Raji (cell line): ENCODE results near the gene MACROD2.

Source experiments
- POLR2A ChIP-seq: IDR thresholded peaks from 2 replicates; pipeline ENCODE4 v1.6.1; 2011; ENCODE audit warnings: low read depth, low read length, control low read depth; ENCODE audit not compliant: insufficient read depth

The MACROD2 gene

GRCh38 chr20:16040742-16041141 is 2045.4 kb downstream of the MACROD2 start:
- no peak for TF ChIP-seq POLR2A

GRCh38 chr20:16042731-16043130 is 2047.4 kb downstream of the MACROD2 start:
- TF ChIP-seq POLR2A = no peak

- no peak for TF ChIP-seq POLR2A
These were observed 2048.6 kb downstream of the MACROD2 start for GRCh38 chr20:16043931-16044330.

- TF ChIP-seq POLR2A = no peak
These were observed 2053.6 kb downstream of the MACROD2 start for GRCh38 chr20:16048876-16049275.

- TF ChIP-seq POLR2A = no peak
These were observed 2054.3 kb downstream of the MACROD2 start for GRCh38 chr20:16049529-16050093.

- TF ChIP-seq POLR2A = no peak
These were observed 2055.1 kb downstream of the MACROD2 start for GRCh38 chr20:16050366-16050765.

GRCh38 chr20:16051968-16052367 is 2056.7 kb downstream of the MACROD2 start:
- TF ChIP-seq POLR2A = no peak

- no peak for TF ChIP-seq POLR2A
These were observed 2057.1 kb downstream of the MACROD2 start for GRCh38 chr20:16052456-16052855.

- no peak for TF ChIP-seq POLR2A
These were observed 2059.7 kb downstream of the MACROD2 start for GRCh38 chr20:16054985-16055384.

GRCh38 chr20:16057651-16058050 is 2062.3 kb downstream of the MACROD2 start:
- no peak for TF ChIP-seq POLR2A

- no peak for TF ChIP-seq POLR2A
These were observed 2063.0 kb downstream of the MACROD2 start for GRCh38 chr20:16058268-16058667.

GRCh38 chr20:16059841-16060240 is 2064.5 kb downstream of the MACROD2 start:
- TF ChIP-seq POLR2A = no peak

GRCh38 chr20:16061351-16061750 is 2066.0 kb downstream of the MACROD2 start:
- no peak for TF ChIP-seq POLR2A

- TF ChIP-seq POLR2A = no peak
These were observed 2067.6 kb downstream of the MACROD2 start for GRCh38 chr20:16062661-16063581.

- no peak for TF ChIP-seq POLR2A
These were observed 2068.6 kb downstream of the MACROD2 start for GRCh38 chr20:16063881-16064280.

- TF ChIP-seq POLR2A = no peak
These were observed 2069.8 kb downstream of the MACROD2 start for GRCh38 chr20:16064989-16065707.
